PC-9 (cell line): ENCODE measurements around the gene CIBAR2.

Source experiments
- CTCF ChIP-seq: fragments of 200-600 bp; sonication (generic); conservative IDR thresholded peaks from 2 replicates; pipeline ENCODE4 v1.6.1; 2017; ENCODE audit warnings: mixed run types, antibody characterized with exemption, mild to moderate bottlenecking, moderate library complexity
- EZH2 ChIP-seq: fragments of 200-600 bp; sonication (generic); IDR thresholded peaks from 2 replicates; pipeline ENCODE4 v1.8.0; 2017; ENCODE audit warnings: antibody characterized with exemption, low read depth

GRCh38 chr16:85090873-85091521, 21.3 kb downstream of the CIBAR2 start:
- TF ChIP-seq CTCF (no peak), EZH2 (no peak)
